ENCODE measurements around the gene TMEM121. TPM values are rescaled to one million over a fixed set of nuclear protein-coding genes. Genes with fewer than 3 reads are reported as not detected.
"Not testable (repeated sequence)": the region's sequence is repeated elsewhere in the genome, so short reads cannot be mapped to it uniquely, and the experiment has no call there.

The TMEM121 gene
- total and polyA plus RNA-seq, 10 of the 15 experiments (the other 5 are each of a cell fraction or from before 2014, with no cell fraction given), result 0.04 to 4.9 (median 1.2) TPM; not detected in 2

DNA sequence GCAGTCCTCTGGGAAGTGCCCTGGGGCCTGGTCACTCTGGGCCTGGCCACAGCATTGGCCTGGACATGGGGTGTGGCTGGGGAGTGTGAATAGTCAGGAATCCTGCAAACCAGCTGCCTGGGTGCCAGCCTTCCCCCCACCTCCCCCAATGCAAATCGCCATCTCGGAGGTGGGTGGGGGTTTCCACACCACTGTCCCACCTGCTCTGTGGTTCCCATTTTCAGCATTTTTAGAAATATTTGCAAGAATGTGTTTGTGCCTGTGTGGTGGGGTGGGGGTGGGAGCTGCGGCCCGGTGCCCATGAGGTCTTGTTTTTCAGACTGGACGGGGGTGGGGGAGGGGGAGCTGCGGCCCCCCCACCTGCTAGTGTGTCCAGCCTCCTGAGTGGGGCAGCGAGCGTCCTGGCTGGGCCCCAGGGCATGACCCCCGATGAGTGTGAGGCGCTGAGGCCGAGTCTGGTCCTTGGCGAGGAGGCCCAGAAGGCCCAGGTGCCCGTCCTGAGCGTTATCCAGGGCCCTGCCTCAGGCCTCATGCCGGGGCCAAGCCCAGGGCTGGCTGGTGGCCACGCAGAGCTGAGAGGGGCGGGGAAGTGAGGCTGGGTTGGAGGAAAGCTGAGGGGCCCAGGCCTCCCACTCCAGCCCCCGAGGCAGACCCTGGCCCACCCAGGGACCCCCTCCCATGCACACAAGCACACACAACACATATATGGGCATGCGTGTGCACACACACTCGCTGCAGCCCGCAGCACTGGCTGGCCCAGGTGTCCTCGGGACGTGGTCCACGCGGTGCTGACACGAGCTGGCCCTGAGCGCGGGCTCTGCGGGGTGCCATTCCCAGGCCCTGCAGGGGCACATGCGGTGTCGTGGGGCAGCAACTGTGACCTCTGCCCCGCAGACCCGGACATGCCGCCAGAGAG, 40.1 kb downstream of the TMEM121 start:
- RAD21 ChIA-PET (ENCODE audit: unreplicated experiment); H3K36me3 ChIP-seq (ENCODE audit: control insufficient read depth in 2 of 2, insufficient read depth in 2 of 2, low read length in 1 of 2); SMC1A ChIA-PET (ENCODE audit: uncharacterized antibody, unreplicated experiment); CTCF ChIA-PET; H3K9ac ChIP-seq (ENCODE audit: control insufficient read depth, insufficient read depth, low read length); H3K9me3 ChIP-seq (replicated peaks; ENCODE audit: control insufficient read depth, insufficient read depth, low read length); H4K20me1 ChIP-seq (ENCODE audit: control insufficient read depth, insufficient read depth); POLR2A ChIA-PET; H3K4me2 ChIP-seq (ENCODE audit: control insufficient read depth, insufficient read depth); H2AFZ ChIP-seq (ENCODE audit: control insufficient read depth, low read depth, low read length); H3K27me3 ChIP-seq (replicated peaks in 1 of 2; ENCODE audit: control insufficient read depth in 2 of 2, insufficient read depth in 2 of 2, low read length in 1 of 2); in situ Hi-C loops (cut with MboI); DNase-seq (ENCODE audit: low read depth, low spot score); H3K4me3 ChIP-seq: not testable (repeated sequence)
- FAIRE-seq (peak; percentile 91), ATAC-seq (peak; percentile 69)
- BruUV-seq (replicated peaks), result TSS peak; percentile 77
- peak; percentile 61; the same call in 1 of the 2 replicates for TF ChIP-seq POLR2A (IDR thresholded peaks at IDR 0.05; ENCODE audit: low read depth, low read length)
- intact Hi-C loops (cut with micrococcal nuclease; ENCODE audit: unreplicated experiment), result loop anchor here (5.0 kb wide), 1 partner anchor 121 kb away; no protein-coding TSS in a partner anchor
- WGBS (ENCODE audit: insufficient coverage, insufficient replicate concordance, low lambda C conversion rate, missing lambda C conversion rate), result 29% methylated on average over 24 of the region's 34 CpGs
- H3K79me2 ChIP-seq (ENCODE audit: control insufficient read depth, insufficient read depth, low read length), result peaks cover 22% of the 10 kb centered on the region
- peak overlapping the region; percentile 70 for H3K27ac ChIP-seq (ENCODE audit: control insufficient read depth, insufficient read depth)
- H3K4me1 ChIP-seq (ENCODE audit: control insufficient read depth, insufficient read depth, low read length), result peaks cover 73% of the 10 kb centered on the region

DNA sequence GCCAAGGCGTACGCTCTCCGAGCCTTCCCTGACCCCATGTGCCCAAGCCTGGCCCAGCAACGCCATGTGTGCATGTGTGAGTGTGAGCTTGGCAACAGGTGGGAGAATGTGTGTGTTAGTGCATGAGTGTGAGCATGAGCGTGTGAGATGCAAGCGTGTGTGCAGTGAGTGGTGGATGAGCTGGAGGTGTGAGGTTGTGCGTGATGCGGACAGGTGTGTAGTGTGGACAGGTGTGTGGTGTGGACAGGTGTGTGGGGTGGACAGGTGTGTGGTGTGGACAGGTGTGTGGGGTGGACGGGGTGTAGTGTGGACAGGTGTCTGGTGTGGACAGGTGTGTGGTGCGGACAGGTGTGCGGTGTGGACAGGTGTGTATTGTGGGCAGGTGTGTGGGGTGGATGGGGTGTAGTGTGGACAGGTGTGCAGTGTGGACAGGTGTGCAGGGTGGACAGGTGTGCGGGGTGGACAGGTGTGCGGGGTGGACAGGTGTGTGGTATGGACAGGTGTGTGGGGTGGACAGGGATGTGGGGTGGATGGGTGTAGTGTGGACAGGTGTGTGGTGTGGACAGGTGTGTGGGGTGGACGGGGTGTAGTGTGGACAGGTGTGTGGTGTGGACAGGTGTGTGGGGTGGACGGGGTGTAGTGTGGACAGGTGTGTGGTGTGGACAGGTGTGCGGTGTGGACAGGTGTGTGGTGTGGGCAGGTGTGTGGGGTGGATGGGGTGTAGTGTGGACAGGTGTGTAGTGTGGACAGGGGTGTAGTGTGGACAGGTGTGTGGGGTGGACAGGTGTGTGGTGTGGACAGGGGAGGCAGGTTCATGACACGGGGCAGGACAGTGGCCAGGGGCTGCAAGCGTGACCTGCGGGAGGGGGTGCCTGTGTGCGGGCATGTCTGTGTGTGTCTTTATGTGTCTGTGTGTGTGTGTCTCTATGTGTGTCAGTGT, 41.1 kb downstream of the TMEM121 start:
- H4K20me1 ChIP-seq (ENCODE audit: control insufficient read depth, insufficient read depth); CTCF ChIA-PET; H3K9me3 ChIP-seq (replicated peaks; ENCODE audit: control insufficient read depth, insufficient read depth, low read length); POLR2A ChIA-PET; RAD21 ChIA-PET (ENCODE audit: unreplicated experiment); in situ Hi-C loops (cut with MboI); H3K4me3 ChIP-seq; H3K36me3 ChIP-seq (ENCODE audit: control insufficient read depth in 2 of 2, insufficient read depth in 2 of 2, low read length in 1 of 2); BruUV-seq (replicated peaks); H3K9ac ChIP-seq (ENCODE audit: control insufficient read depth, insufficient read depth, low read length); H3K4me2 ChIP-seq (ENCODE audit: control insufficient read depth, insufficient read depth); DNase-seq (ENCODE audit: low read depth, low spot score); FAIRE-seq; SMC1A ChIA-PET (ENCODE audit: uncharacterized antibody, unreplicated experiment); ATAC-seq; H2AFZ ChIP-seq (ENCODE audit: control insufficient read depth, low read depth, low read length); H3K27me3 ChIP-seq (replicated peaks in 1 of 2; ENCODE audit: control insufficient read depth in 2 of 2, insufficient read depth in 2 of 2, low read length in 1 of 2): not testable (repeated sequence)
- Histone ChIP-seq H3K27ac (ENCODE audit: control insufficient read depth, insufficient read depth) (peak overlapping the region; percentile 70), H3K79me2 (ENCODE audit: control insufficient read depth, insufficient read depth, low read length) (peaks cover 22% of the 10 kb centered on the region), H3K4me1 (ENCODE audit: control insufficient read depth, insufficient read depth, low read length) (peaks cover 75% of the 10 kb centered on the region)
- intact Hi-C loops (cut with micrococcal nuclease; ENCODE audit: unreplicated experiment), result loop anchor here (5.0 kb wide), 1 partner anchor 120 kb away; no protein-coding TSS in a partner anchor
- WGBS (ENCODE audit: insufficient coverage, insufficient replicate concordance, low lambda C conversion rate, missing lambda C conversion rate), result 81% methylated on average over 18 of the region's 20 CpGs
- TF ChIP-seq POLR2A (IDR thresholded peaks at IDR 0.05; ENCODE audit: low read depth, low read length) (peak; percentile 37; the same call in 1 of the 2 replicates), HDGF (IDR thresholded peaks at IDR 0.05) (peak; percentile 91), GATAD2B (conservative IDR thresholded peaks at IDR 0.05; ENCODE audit: low read depth) (0 out of 2 replicates have a peak, but pooled peaks have one; percentile 46)
- TF ChIP-seq, protein P1, sequence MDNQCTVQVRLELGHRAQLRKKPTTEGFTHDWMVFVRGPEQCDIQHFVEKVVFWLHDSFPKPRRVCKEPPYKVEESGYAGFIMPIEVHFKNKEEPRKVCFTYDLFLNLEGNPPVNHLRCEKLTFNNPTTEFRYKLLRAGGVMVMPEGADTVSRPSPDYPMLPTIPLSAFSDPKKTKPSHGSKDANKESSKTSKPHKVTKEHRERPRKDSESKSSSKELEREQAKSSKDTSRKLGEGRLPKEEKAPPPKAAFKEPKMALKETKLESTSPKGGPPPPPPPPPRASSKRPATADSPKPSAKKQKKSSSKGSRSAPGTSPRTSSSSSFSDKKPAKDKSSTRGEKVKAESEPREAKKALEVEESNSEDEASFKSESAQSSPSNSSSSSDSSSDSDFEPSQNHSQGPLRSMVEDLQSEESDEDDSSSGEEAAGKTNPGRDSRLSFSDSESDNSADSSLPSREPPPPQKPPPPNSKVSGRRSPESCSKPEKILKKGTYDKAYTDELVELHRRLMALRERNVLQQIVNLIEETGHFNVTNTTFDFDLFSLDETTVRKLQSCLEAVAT (IDR thresholded peaks at IDR 0.05), result peak; percentile 44; the same call in 1 of the 2 replicates

Measured in GM12878 (cell line).